GM12875 (cell line): ENCODE results near the gene GLIS1.

Experiments used
- H3K4me3 ChIP-seq: one replicate; pipeline ENCODE4 v1.5.1; 2011; ENCODE audit warnings: low read depth, low read length, control low read depth
- TF ChIP-seq, protein P1 (sequence below): IDR thresholded peaks from 2 replicates; pipeline ENCODE4 v1.5.1; 2011; ENCODE audit warnings: low read depth, mild to moderate bottlenecking, control low read depth, inconsistent platforms, low read length, moderate library complexity, borderline replicate concordance; ENCODE audit not compliant: insufficient read depth

Gene GLIS1

DNA sequence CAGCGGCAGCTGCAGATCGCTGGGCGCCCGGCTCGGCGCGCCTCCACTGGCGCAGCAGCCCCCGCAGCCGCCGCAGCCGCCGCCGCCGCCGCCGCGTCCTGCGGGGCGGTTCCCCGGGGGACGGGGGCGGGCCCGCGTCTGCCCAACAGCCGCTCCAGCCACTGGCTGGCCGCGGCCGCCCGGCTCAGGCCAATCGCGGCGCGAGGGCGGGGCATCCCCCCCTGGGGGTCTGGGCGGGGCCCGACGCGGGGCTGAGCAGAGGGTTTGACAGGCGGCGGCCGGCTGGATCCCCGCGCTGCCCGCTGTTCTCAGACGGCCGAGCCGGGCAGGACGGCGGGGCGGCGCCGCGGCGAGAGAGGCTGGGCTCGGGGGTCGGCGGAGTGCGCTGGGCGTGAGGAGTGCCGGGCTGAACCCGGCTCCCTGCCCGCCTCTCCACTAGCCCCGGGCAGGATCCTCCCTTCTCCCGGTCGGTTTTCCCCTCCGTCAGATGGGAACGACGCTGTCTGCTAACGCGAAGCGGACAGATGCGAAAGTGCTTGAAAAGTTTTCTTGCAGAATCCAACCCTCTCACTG lies at the start of gene GLIS1:
TSS of gene GLIS1 (minus strand) at position 56 of the 573 bp plus-strand sequence. CDS start 1,100 bp downstream, outside the sequence.
- H3K4me3 ChIP-seq, result peak within 1 kb of the TSS; percentile 40
- TF ChIP-seq, protein P1, sequence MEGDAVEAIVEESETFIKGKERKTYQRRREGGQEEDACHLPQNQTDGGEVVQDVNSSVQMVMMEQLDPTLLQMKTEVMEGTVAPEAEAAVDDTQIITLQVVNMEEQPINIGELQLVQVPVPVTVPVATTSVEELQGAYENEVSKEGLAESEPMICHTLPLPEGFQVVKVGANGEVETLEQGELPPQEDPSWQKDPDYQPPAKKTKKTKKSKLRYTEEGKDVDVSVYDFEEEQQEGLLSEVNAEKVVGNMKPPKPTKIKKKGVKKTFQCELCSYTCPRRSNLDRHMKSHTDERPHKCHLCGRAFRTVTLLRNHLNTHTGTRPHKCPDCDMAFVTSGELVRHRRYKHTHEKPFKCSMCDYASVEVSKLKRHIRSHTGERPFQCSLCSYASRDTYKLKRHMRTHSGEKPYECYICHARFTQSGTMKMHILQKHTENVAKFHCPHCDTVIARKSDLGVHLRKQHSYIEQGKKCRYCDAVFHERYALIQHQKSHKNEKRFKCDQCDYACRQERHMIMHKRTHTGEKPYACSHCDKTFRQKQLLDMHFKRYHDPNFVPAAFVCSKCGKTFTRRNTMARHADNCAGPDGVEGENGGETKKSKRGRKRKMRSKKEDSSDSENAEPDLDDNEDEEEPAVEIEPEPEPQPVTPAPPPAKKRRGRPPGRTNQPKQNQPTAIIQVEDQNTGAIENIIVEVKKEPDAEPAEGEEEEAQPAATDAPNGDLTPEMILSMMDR, result no peak

DNA sequence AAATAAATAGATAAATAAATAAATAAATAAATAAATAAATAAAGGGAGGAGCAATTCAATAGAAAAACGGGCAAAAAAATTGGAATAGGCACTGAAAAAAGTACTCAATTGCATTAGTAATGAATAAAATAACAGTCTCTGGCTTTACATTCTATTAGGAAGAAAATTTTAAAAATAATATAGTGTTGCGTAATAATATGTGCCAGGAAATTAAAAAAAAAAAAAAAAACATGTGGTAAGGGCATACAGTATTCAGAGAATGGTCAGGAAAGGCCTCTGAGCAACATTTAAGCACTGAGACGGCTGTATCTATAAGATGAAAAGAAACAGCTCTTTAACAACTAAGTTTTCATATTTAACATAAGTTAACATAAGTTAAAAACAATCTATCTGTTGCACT lies 48.7 kb upstream of the GLIS1 start:
- H3K4me3 ChIP-seq, result no peak overlapping the region

DNA sequence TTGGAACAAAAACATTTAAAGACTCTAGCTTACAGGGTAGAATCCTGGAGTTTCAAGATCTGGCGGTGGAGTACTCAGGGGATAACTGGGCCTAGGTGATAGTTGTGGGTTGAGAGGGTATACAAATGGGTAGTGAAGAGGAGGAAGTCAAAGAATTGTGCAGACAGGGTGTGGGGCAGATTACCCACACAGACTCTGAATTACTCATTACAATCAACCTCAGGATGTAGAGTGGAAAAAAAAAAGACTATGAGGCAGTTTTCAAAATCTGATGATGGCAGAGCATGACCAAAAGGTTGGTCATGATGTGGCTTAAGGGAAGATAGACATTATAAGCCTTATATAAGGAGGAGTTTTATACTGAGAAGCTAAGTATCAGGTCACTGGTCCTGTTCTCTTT lies 44.1 kb upstream of the GLIS1 start:
- TF ChIP-seq, protein P1, result no peak

More for the DNA sequence above, 48.7 kb upstream of the GLIS1 start:
- TF ChIP-seq, protein P1, result no peak

DNA sequence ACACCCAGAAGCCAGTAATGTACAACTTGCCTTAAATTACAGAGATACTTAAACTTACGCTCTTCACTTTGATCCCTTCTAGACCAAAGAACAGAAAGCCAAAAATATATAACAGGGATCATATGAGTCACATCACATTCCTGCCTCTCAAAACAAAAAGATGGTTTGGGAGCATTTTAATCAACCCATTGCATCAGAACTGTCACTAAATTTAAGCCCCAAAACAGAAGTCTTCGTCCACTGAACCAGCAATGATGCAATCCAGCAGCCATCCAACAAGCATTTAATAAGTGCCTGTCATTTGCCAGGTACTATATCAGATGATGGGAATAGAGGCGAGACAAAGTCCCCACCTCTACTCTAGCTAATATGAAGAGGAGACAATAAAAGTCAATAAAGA lies 42.7 kb upstream of the GLIS1 start:
- TF ChIP-seq, protein P1, result no peak
- H3K4me3 ChIP-seq, result no peak overlapping the region

More for the DNA sequence above, 44.1 kb upstream of the GLIS1 start:
- no peak overlapping the region for H3K4me3 ChIP-seq

DNA sequence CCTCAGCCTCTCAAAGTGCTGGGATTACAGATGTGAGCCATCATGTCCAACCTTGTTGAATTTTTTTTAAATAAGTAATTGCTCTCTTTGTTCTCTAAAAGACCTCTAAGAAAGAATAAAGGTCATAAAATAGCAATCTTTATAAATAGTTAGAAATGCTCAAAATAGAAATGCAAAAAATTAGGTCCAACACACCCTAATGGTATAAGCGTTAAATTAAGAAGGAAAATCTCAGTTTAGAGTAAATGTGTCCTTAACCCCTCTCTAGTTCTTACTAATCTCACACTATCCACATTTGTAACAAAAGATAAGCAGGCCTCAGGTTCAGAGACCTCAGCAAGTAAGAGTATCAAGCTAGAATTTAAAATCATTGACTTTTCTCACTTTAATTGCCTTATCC lies 38.3 kb upstream of the GLIS1 start:
- no peak overlapping the region for H3K4me3 ChIP-seq
- TF ChIP-seq, protein P1, result no peak

DNA sequence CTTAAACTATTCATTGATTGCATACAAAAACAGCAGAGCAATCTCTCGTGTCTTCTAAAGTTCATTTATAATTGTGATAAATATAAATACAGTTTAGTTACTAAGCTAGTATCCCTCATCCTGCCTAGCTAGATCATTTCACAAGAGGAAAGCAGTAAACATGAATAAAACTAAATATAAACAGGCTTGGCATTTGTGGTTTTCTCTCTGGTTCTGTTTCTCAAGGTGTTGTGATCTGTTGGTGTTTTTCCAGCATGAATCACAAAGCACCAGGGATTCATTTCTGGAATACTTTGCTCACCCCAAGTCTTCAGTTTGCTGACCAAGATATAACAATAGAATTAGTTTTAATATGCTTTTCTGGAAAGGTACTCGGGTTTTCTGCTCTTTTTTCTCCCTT lies 32.7 kb upstream of the GLIS1 start:
- TF ChIP-seq, protein P1, result no peak
- H3K4me3 ChIP-seq, result no peak overlapping the region

DNA sequence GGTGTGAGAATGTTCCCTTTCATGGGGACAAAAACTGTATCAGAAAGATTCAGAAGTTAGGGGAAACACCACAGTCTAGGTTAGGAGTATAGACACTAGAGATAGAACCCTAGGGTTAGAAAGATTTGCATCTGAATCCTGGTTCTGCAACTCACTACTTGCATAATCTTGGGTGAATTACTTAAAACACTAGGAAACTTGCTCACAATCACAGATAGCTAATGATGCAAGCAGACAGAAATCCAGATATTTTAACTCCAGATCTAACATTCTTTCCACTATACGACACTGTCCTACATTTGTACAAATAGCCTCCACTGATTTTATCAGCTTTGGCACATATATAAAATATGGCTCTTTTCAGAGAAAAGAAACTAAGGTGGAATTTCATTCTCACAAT lies 30.8 kb upstream of the GLIS1 start:
- TF ChIP-seq, protein P1, result no peak
- no peak overlapping the region for H3K4me3 ChIP-seq
